K562 (cell line): ENCODE results near the gene TMEM120A. TPM values are rescaled to one million over a fixed set of nuclear protein-coding genes. Genes with fewer than 3 reads are reported as not detected.
A peak's percentile ranks its signal among the peaks of the same experiment; 100 is the strongest.

ENCODE experiments used
- ATAC-seq: fragments of 200-7000 bp; cut with Tn5 transposase; 3 replicates; pipeline ENCODE4 v1.9.1; 2020; ENCODE audit warnings: moderate library complexity
- BruUV-seq: library from RNA; stranded (reverse); fragments of 400-500 nt; replicated peaks from 2 replicates; lab custom pipeline; 2021; lab: Mats Ljungman, UMichigan
- CTCF ChIA-PET: fragments of 300-600 bp; formaldehyde crosslinking; extraction: SDS; loops from one replicate; lab custom pipeline; 2021; ENCODE audit warnings: low intra/inter-chr PET ratio; lab: Yijun Ruan, JAX
- POLR2A ChIA-PET: fragments of 300-600, 350-650 bp; sonication (Branson Sonifier 250); formaldehyde crosslinking; extraction: SDS; loops from one replicate; lab custom pipeline; 2021; ENCODE audit warnings: antibody characterized with exemption, inconsistent platforms; lab: Yijun Ruan, JAX
- DNase-seq, 4 experiments: peaks; one replicate each; pipeline versions ENCODE4 v3.0.0 to v3.0.0-alpha.2; 2011 to 2018; ENCODE audit warnings: low spot score in 3 of 4, mixed read lengths in 3 of 4; ENCODE audit errors: extremely low read depth in 1 of 4
- FAIRE-seq: peaks from 2 replicates; lab custom pipeline; 2011; peaks lifted over from hg19 to GRCh38; lab: Jason Lieb, UNC
- H2AFZ ChIP-seq: 2 replicates; pipeline ENCODE4 v1.6.0; 2011; ENCODE audit warnings: low read depth, low read length, control low read depth, inconsistent platforms
- H3K27ac ChIP-seq: fragments of 200-600 bp; 3 replicates; pipeline ENCODE4 v1.8.0; 2011; ENCODE audit warnings: low read depth, mild to moderate bottlenecking, control low read depth, inconsistent platforms, low read length, moderate library complexity, mixed read lengths; ENCODE audit errors: extremely low read depth
- H3K27me3 ChIP-seq, 2 experiments: fragments of 300-600 bp in 1 of 2; 2 replicates in 1 of 2; 3 replicates in 1 of 2; pipeline versions ENCODE4 v1.6.0 to v1.8.0; 2011; ENCODE audit warnings: inconsistent platforms in 2 of 2, low read length in 2 of 2, mild to moderate bottlenecking in 1 of 2, mixed read lengths in 1 of 2, moderate library complexity in 1 of 2; ENCODE audit not compliant: control insufficient read depth in 2 of 2, insufficient read depth in 2 of 2
- H3K36me3 ChIP-seq: fragments of 300-600 bp; 3 replicates; pipeline ENCODE4 v1.8.0; 2011; ENCODE audit warnings: mild to moderate bottlenecking, low read length, inconsistent platforms; ENCODE audit not compliant: control insufficient read depth, insufficient read depth
- H3K4me1 ChIP-seq, 2 experiments: fragments of 200-600 bp in 1 of 2; replicated peaks in 1 of 2; 2 replicates in 1 of 2; 3 replicates in 1 of 2; pipeline versions ENCODE4 v1.5.1 to v1.8.0; 2011; ENCODE audit warnings: inconsistent platforms in 2 of 2, low read length in 2 of 2, mild to moderate bottlenecking in 1 of 2, mixed read lengths in 1 of 2, moderate library complexity in 1 of 2; ENCODE audit not compliant: control insufficient read depth in 2 of 2, insufficient read depth in 2 of 2
- H3K4me2 ChIP-seq: 2 replicates; pipeline ENCODE4 v1.6.1; 2011; ENCODE audit warnings: low read length, control low read depth, inconsistent platforms, mixed read lengths; ENCODE audit not compliant: insufficient read depth
- H3K4me3 ChIP-seq: fragments of 200-600 bp; sonication (generic), shearing (Covaris generic); 2 replicates; pipeline ENCODE4 v1.5.1; 2016; ENCODE audit warnings: control low read depth, inconsistent platforms
- H3K79me2 ChIP-seq: fragments of 200-600 bp; 3 replicates; pipeline ENCODE4 v1.8.0; 2011; ENCODE audit warnings: low read length, inconsistent platforms; ENCODE audit not compliant: control insufficient read depth, insufficient read depth
- H3K9ac ChIP-seq, 2 experiments: 2 replicates each; pipeline versions ENCODE4 v1.6.0 to v1.6.1; 2011; ENCODE audit warnings: low read depth in 2 of 2, low read length in 2 of 2, control low read depth in 1 of 2, inconsistent platforms in 1 of 2, mild to moderate bottlenecking in 1 of 2, mixed read lengths in 1 of 2; ENCODE audit not compliant: insufficient read depth in 1 of 2
- H3K9me1 ChIP-seq: one replicate; pipeline ENCODE4 v1.6.0; 2011; ENCODE audit warnings: inconsistent platforms, mild to moderate bottlenecking, low read length, moderate library complexity; ENCODE audit not compliant: control insufficient read depth, insufficient read depth
- H3K9me3 ChIP-seq: replicated peaks from 2 replicates; pipeline ENCODE4 v1.5.1; 2011; ENCODE audit warnings: low read depth, low read length, inconsistent platforms; ENCODE audit not compliant: control insufficient read depth, insufficient read depth
- H4K20me1 ChIP-seq: replicated peaks from 2 replicates; pipeline ENCODE4 v1.6.1; 2011; ENCODE audit warnings: low read length, inconsistent platforms, mixed read lengths; ENCODE audit not compliant: control insufficient read depth, insufficient read depth
- ATF3 ChIP-seq, 2 experiments: fragments of 450-650 bp in 1 of 2; sonication (generic) in 1 of 2; formaldehyde crosslinking in 1 of 2; IDR thresholded peaks in 1 of 2; conservative IDR thresholded peaks in 1 of 2; 2 replicates each; pipeline versions ENCODE4 v1.6.1 to v1.8.1; 2016 to 2023; ENCODE audit warnings: mild to moderate bottlenecking in 2 of 2, moderate library complexity in 2 of 2, inconsistent platforms in 1 of 2, missing genetic modification reagents in 1 of 2
- KDM5B ChIP-seq: fragments of 200-600 bp; sonication (generic); IDR thresholded peaks from 2 replicates; pipeline ENCODE4 v1.6.1; 2012; ENCODE audit warnings: low read depth, mild to moderate bottlenecking, moderate library complexity, low read length, control low read depth, inconsistent platforms; ENCODE audit not compliant: insufficient replicate concordance
- MYBL2 ChIP-seq, 2 experiments: fragments of 450-650 bp in 1 of 2; sonication (generic) in 1 of 2; formaldehyde crosslinking in 1 of 2; IDR thresholded peaks; 2 replicates each; pipeline versions ENCODE4 v1.6.1 to v1.8.1; 2017 to 2022; ENCODE audit warnings: borderline replicate concordance in 1 of 2, inconsistent platforms in 1 of 2, low read depth in 1 of 2, mild to moderate bottlenecking in 1 of 2, missing genetic modification reagents in 1 of 2, moderate library complexity in 1 of 2
- NR2C2 ChIP-seq, 2 experiments: fragments of 200-800 bp in 1 of 2; sonication (Bioruptor generic) in 1 of 2; sonication (generic) in 1 of 2; formaldehyde crosslinking in 1 of 2; IDR thresholded peaks; 2 replicates each; pipeline versions ENCODE4 v1.6.1 to v1.8.0; 2016 to 2022; ENCODE audit warnings: mild to moderate bottlenecking in 1 of 2, missing compliant biosample characterization in 1 of 2, missing genetic modification characterization in 1 of 2, missing genetic modification reagents in 1 of 2
- RNF219 ChIP-seq: fragments of 250-450 bp; sonication (Bioruptor Pico); IDR thresholded peaks from 2 replicates; pipeline ENCODE4 v1.5.0; 2022; ENCODE audit warnings: mild to moderate bottlenecking
- SIN3A ChIP-seq, 2 experiments: fragments of 150-350 bp in 1 of 2; IDR thresholded peaks; 2 replicates each; pipeline ENCODE4 v1.6.1; 2011 to 2016; ENCODE audit warnings: borderline replicate concordance in 2 of 2, low read depth in 2 of 2, low read length in 2 of 2, mild to moderate bottlenecking in 2 of 2, moderate library complexity in 2 of 2; ENCODE audit not compliant: control insufficient read depth in 1 of 2
- SMARCA4 ChIP-seq: fragments of 450-650 bp; IDR thresholded peaks from 2 replicates; pipeline ENCODE4 v1.6.1; 2016
- SRSF1 ChIP-seq: fragments of 200-400 bp; formaldehyde crosslinking; IDR thresholded peaks from 2 replicates; pipeline ENCODE4 v1.6.1; 2017; ENCODE audit warnings: mild to moderate bottlenecking, low read depth, low read length, moderate library complexity
- STAT5B ChIP-seq: fragments of 250-450 bp; sonication (Bioruptor Pico); IDR thresholded peaks from 2 replicates; pipeline ENCODE4 v1.8.0; 2021; ENCODE audit warnings: mild to moderate bottlenecking, inconsistent platforms
- STAT6 ChIP-seq: sonication (generic); formaldehyde crosslinking; IDR thresholded peaks from 2 replicates; pipeline ENCODE4 v1.8.1; 2023; ENCODE audit warnings: mild to moderate bottlenecking, missing genetic modification reagents
- SUPT5H ChIP-seq: fragments of 450-650 bp; IDR thresholded peaks from 2 replicates; pipeline ENCODE4 v1.6.1; 2016
- TRIM25 ChIP-seq: fragments of 450-650 bp; IDR thresholded peaks from 2 replicates; pipeline ENCODE4 v1.7.0; 2016; ENCODE audit warnings: borderline replicate concordance
- WGBS: fragments of 100-300 bp; shearing (Covaris generic); methylation state at CpG from one replicate; pipeline ENCODE4 v1.1.6; 2016; ENCODE audit warnings: low coverage, mixed read lengths; ENCODE audit not compliant: insufficient coverage; ENCODE audit errors: missing lambda C conversion rate; 5-methylcytosine and 5-hydroxymethylcytosine counted together
- in situ Hi-C: fragments of 300-500 bp; cut with MboI; formaldehyde crosslinking; loops from 4 replicates; pipeline ENCODE4 v1.15.0; 2018; ENCODE audit warnings: inconsistent platforms, mixed read lengths
- intact Hi-C: fragments of 100-400 bp; cut with micrococcal nuclease; formaldehyde crosslinking; loops from 2 replicates; pipeline ENCODE4 v1.14.2; 2022
- polyA plus RNA-seq, 8 experiments: library from polyadenylated mRNA; depleted of rRNA in 4 of 8; stranded (reverse) in 5 of 8; unstranded in 3 of 8; fragments of >200 nt; fragmentation: Nextera tagmentation in 2 of 8; fragmentation: Illumina TruSeq in 1 of 8; extraction: Ambion mirVana in 2 of 8; extraction: Trizol in 1 of 8; gene quantifications; 2 replicates each; pipeline versions ENCODE4 v1.2.1 to v1.2.3, GENCODE V29; 2011 to 2014; ENCODE audit warnings: inconsistent platforms in 1 of 8, missing spikeins in 1 of 8
- total RNA-seq, 7 experiments: library from RNA; depleted of rRNA in 6 of 7; stranded (reverse); fragments of >200 nt in 6 of 7; fragmentation: Illumina TruSeq in 2 of 7; extraction: Trizol in 2 of 7; gene quantifications; 2 replicates each; pipeline versions ENCODE4 v1.2.1 to v1.2.3, GENCODE V29; 2011 to 2021; ENCODE audit warnings: low replicate concordance in 1 of 7

TMEM120A gene
- total and polyA plus RNA-seq, 9 of the 15 experiments (the other 6 are each of a cell fraction or from before 2014, with no cell fraction given) = 2.3 to 90.2 (median 22.9) TPM

GRCh38 chr7:76040126-76040525, 45.7 kb upstream of the TMEM120A start:
- no peak overlapping the region for H3K27ac ChIP-seq
- H3K9me1 ChIP-seq = no peaks in the 10 kb centered on the region
- WGBS = 90% methylated on average over 6 of the region's 6 CpGs
- H3K9ac ChIP-seq = peak overlapping the region in 1 of 2 experiments; percentile 72; a peak in 2 of 4 replicates
- H3K79me2 ChIP-seq = peaks cover 14% of the 10 kb centered on the region; the same call in 2 of the 3 replicates
- POLR2A ChIA-PET = interaction anchor here (0.6 kb wide), 3 partner anchors 17 to 237 kb away, joined by 3 read pairs; no protein-coding TSS in a partner anchor
- no peaks in the 10 kb centered on the region for H3K9me3 ChIP-seq
- peaks cover 19% of the 10 kb centered on the region; the same call in 1 of the 3 replicates for H3K36me3 ChIP-seq
- peaks cover 5 to 12% of the 10 kb centered on the region in 2 experiments; a peak in 3 of 5 replicates for H3K4me1 ChIP-seq
- no peaks in the 10 kb centered on the region for H3K27me3 ChIP-seq
- ATAC-seq = no peak
- no peak for FAIRE-seq
- no peak overlapping the region for H3K4me2 ChIP-seq
- no TSS peak for BruUV-seq
- in situ Hi-C loops (no loop called here), intact Hi-C loops (no loop called here)
- H2AFZ ChIP-seq = no peak overlapping the region
- H4K20me1 ChIP-seq = no peaks in the 10 kb centered on the region; the same call in 1 of the 2 replicates
- no peak overlapping the region for H3K4me3 ChIP-seq
- CTCF ChIA-PET = no interaction called here
- no peak for DNase-seq
- TF ChIP-seq SMARCA4 (no peak), TRIM25 (no peak), MYBL2 (IDR thresholded peaks at IDR 0.05; ENCODE audit: low read depth) (no peak), MYBL2 (CRISPR knock-in tag; IDR thresholded peaks at IDR 0.05; ENCODE audit: borderline replicate concordance) (no peak), SUPT5H (no peak), SIN3A (IDR thresholded peaks at IDR 0.05; ENCODE audit: borderline replicate concordance in 2 of 2, control insufficient read depth in 1 of 2, low read depth in 2 of 2, low read length in 2 of 2) (no peak), KDM5B (no peak), RNF219 (no peak), STAT5B (CRISPR knock-in tag) (no peak), SRSF1 (no peak), NR2C2 (CRISPR knock-in tag; IDR thresholded peaks at IDR 0.05) (no peak), NR2C2 (tag; IDR thresholded peaks at IDR 0.05) (no peak), STAT6 (CRISPR knock-in tag) (no peak), ATF3 (IDR thresholded peaks at IDR 0.05) (no peak), ATF3 (CRISPR knock-in tag; conservative IDR thresholded peaks at IDR 0.05) (no peak)
